Neural progenitor cell (in vitro differentiated cells): Measurements from ENCODE around the gene SAMD8.

Experiments
- CTCF ChIP-seq: fragments of 200-600 bp; sonication (generic); IDR thresholded peaks from 2 replicates; pipeline ENCODE4 v1.5.1; 2017; ENCODE audit warnings: antibody characterized with exemption, mild to moderate bottlenecking
- EZH2 ChIP-seq: fragments of 200-600 bp; sonication (generic); IDR thresholded peaks from 2 replicates; pipeline ENCODE4 v1.6.1; 2017; ENCODE audit warnings: antibody characterized with exemption, mild to moderate bottlenecking, moderate library complexity

- TF ChIP-seq CTCF (no peak), EZH2 (no peak)
These were observed 41.0 kb upstream of the SAMD8 start for GRCh38 chr10:75070476-75070875.
